DOHH2 (cell line): ENCODE data around the gene FHOD3.

ENCODE experiments used
- H3F3A ChIP-seq: fragments of 200-600 bp; sonication (generic), shearing (Covaris generic); 2 replicates; pipeline ENCODE4 v1.6.0; 2016; ENCODE audit warnings: antibody characterized with exemption, mild to moderate bottlenecking; ENCODE audit not compliant: control insufficient read depth, insufficient read depth
- H3K27ac ChIP-seq: fragments of 200-600 bp; sonication (generic); 2 replicates; pipeline ENCODE4 v1.5.1; 2014; ENCODE audit warnings: low read depth, mild to moderate bottlenecking, low read length, moderate library complexity
- H3K27me3 ChIP-seq: fragments of 200-600 bp; sonication (generic); 2 replicates; pipeline ENCODE4 v1.6.1; 2014; ENCODE audit warnings: mild to moderate bottlenecking, low read length, mixed read lengths; ENCODE audit not compliant: control insufficient read depth
- H3K36me3 ChIP-seq: fragments of 200-600 bp; sonication (generic); 2 replicates; pipeline ENCODE4 v1.6.1; 2014; ENCODE audit warnings: mild to moderate bottlenecking, low read length, moderate library complexity, mixed read lengths; ENCODE audit not compliant: control insufficient read depth
- H3K4me1 ChIP-seq: fragments of 200-600 bp; sonication (generic); 2 replicates; pipeline ENCODE4 v1.6.1; 2014; ENCODE audit warnings: mild to moderate bottlenecking, low read length, mixed read lengths; ENCODE audit not compliant: control insufficient read depth
- H3K4me2 ChIP-seq: fragments of 200-600 bp; sonication (generic); 2 replicates; pipeline ENCODE4 v1.6.0; 2014; ENCODE audit warnings: mild to moderate bottlenecking, low read length, moderate library complexity
- H3K4me3 ChIP-seq: fragments of 200-600 bp; sonication (generic); 2 replicates; pipeline ENCODE4 v1.5.1; 2014; ENCODE audit warnings: mild to moderate bottlenecking, low read length, mixed read lengths
- H3K79me2 ChIP-seq: fragments of 200-600 bp; sonication (generic); 2 replicates; pipeline ENCODE4 v1.6.1; 2014; ENCODE audit warnings: mild to moderate bottlenecking, low read length, mixed read lengths; ENCODE audit not compliant: control insufficient read depth
- H3K9me2 ChIP-seq: fragments of 200-600 bp; sonication (generic); replicated peaks from 2 replicates; pipeline ENCODE4 v1.6.1; 2014; ENCODE audit warnings: mild to moderate bottlenecking, low read length, mixed read lengths; ENCODE audit not compliant: control insufficient read depth
- H3K9me3 ChIP-seq: fragments of 200-600 bp; sonication (generic); 2 replicates; pipeline ENCODE4 v1.6.1; 2014; ENCODE audit warnings: antibody characterized with exemption, low read length, mixed read lengths; ENCODE audit not compliant: control insufficient read depth, insufficient read depth
- H4K20me1 ChIP-seq: fragments of 200-600 bp; sonication (generic); 2 replicates; pipeline ENCODE4 v1.6.0; 2014; ENCODE audit warnings: low read depth, mild to moderate bottlenecking, antibody characterized with exemption, low read length, moderate library complexity; ENCODE audit not compliant: control insufficient read depth, insufficient read depth
- CTCF ChIP-seq: fragments of 200-600 bp; sonication (generic); IDR thresholded peaks from one replicate; pipeline ENCODE4 v1.5.1; 2014; ENCODE audit warnings: antibody characterized with exemption, mild to moderate bottlenecking, low read depth, low read length; ENCODE audit not compliant: poor library complexity, severe bottlenecking
- EZH2phosphoT487 ChIP-seq: fragments of 200-600 bp; sonication (generic); IDR thresholded peaks from 2 replicates; pipeline ENCODE4 v1.6.1; 2017; ENCODE audit warnings: borderline replicate concordance, mild to moderate bottlenecking, antibody characterized with exemption, low read length, moderate library complexity, mixed read lengths

Gene FHOD3

GRCh38 chr18:36265015-36265414, 32.5 kb upstream of the FHOD3 start:
- no peaks in the 10 kb centered on the region for H3K9me2 ChIP-seq
- H3K4me2 ChIP-seq, result no peak overlapping the region
- TF ChIP-seq EZH2phosphoT487 (no peak), CTCF (no peak)
- H3K79me2 ChIP-seq, result no peaks in the 10 kb centered on the region
- no peaks in the 10 kb centered on the region for H3K27me3 ChIP-seq
- H3K9me3 ChIP-seq, result no peaks in the 10 kb centered on the region
- H3K4me1 ChIP-seq, result no peaks in the 10 kb centered on the region
- H4K20me1 ChIP-seq, result no peaks in the 10 kb centered on the region
- no peaks in the 10 kb centered on the region for H3K36me3 ChIP-seq
- no peaks in the 10 kb centered on the region for H3F3A ChIP-seq
- no peak overlapping the region for H3K27ac ChIP-seq
- H3K4me3 ChIP-seq, result no peak overlapping the region

- no peak overlapping the region for H3K4me2 ChIP-seq
- H3K27ac ChIP-seq, result no peak overlapping the region
- no peaks in the 10 kb centered on the region for H4K20me1 ChIP-seq
- H3K27me3 ChIP-seq, result no peaks in the 10 kb centered on the region
- no peaks in the 10 kb centered on the region for H3K4me1 ChIP-seq
- no peaks in the 10 kb centered on the region for H3K79me2 ChIP-seq
- no peak overlapping the region for H3K4me3 ChIP-seq
- TF ChIP-seq CTCF, result no peak
- TF ChIP-seq EZH2phosphoT487, result no peak
- no peaks in the 10 kb centered on the region for H3K9me2 ChIP-seq
- no peaks in the 10 kb centered on the region for H3F3A ChIP-seq
- H3K36me3 ChIP-seq, result no peaks in the 10 kb centered on the region
- H3K9me3 ChIP-seq, result no peaks in the 10 kb centered on the region
Observed at GRCh38 chr18:36269157-36269556, 28.4 kb upstream of the FHOD3 start.

- no peaks in the 10 kb centered on the region for H3K9me3 ChIP-seq
- no peaks in the 10 kb centered on the region for H3K79me2 ChIP-seq
- no peaks in the 10 kb centered on the region for H3F3A ChIP-seq
- H3K4me2 ChIP-seq, result no peak overlapping the region
- H3K36me3 ChIP-seq, result no peaks in the 10 kb centered on the region
- H3K4me3 ChIP-seq, result no peak overlapping the region
- H4K20me1 ChIP-seq, result no peaks in the 10 kb centered on the region
- no peak overlapping the region for H3K27ac ChIP-seq
- no peaks in the 10 kb centered on the region for H3K4me1 ChIP-seq
- no peaks in the 10 kb centered on the region for H3K9me2 ChIP-seq
- no peaks in the 10 kb centered on the region for H3K27me3 ChIP-seq
- TF ChIP-seq CTCF (no peak), EZH2phosphoT487 (no peak)
Observed at GRCh38 chr18:36271153-36271552, 26.4 kb upstream of the FHOD3 start.

- Histone ChIP-seq H3K9me3 (no peaks in the 10 kb centered on the region), H4K20me1 (no peaks in the 10 kb centered on the region), H3F3A (no peaks in the 10 kb centered on the region), H3K4me3 (no peak overlapping the region), H3K79me2 (no peaks in the 10 kb centered on the region), H3K4me2 (no peak overlapping the region), H3K27ac (no peak overlapping the region), H3K36me3 (no peaks in the 10 kb centered on the region), H3K9me2 (no peaks in the 10 kb centered on the region), H3K27me3 (peaks cover 4% of the 10 kb centered on the region), H3K4me1 (no peaks in the 10 kb centered on the region)
- TF ChIP-seq CTCF, result no peak
- TF ChIP-seq EZH2phosphoT487, result no peak
Observed at GRCh38 chr18:36273347-36273746, 24.2 kb upstream of the FHOD3 start.
